HepG2 (cell line): ENCODE results near the gene NEK6. TPM values are rescaled to one million over a fixed set of nuclear protein-coding genes. Genes with fewer than 3 reads are reported as not detected.

ENCODE experiments used
- ARID2 ChIP-seq: sonication (generic); formaldehyde crosslinking; IDR thresholded peaks from 2 replicates; pipeline ENCODE4 v1.8.1; 2022; ENCODE audit warnings: mild to moderate bottlenecking, missing genetic modification reagents, borderline replicate concordance
- ARID5B ChIP-seq: IDR thresholded peaks from 2 replicates; pipeline ENCODE4 v1.4.0; 2020; ENCODE audit warnings: mild to moderate bottlenecking, missing genetic modification reagents
- CCDC6 ChIP-seq: sonication (generic); formaldehyde crosslinking; IDR thresholded peaks from 2 replicates; pipeline ENCODE4 v1.8.1; 2022; ENCODE audit warnings: mild to moderate bottlenecking, missing genetic modification reagents, moderate library complexity
- DPF2 ChIP-seq: sonication (generic); formaldehyde crosslinking; IDR thresholded peaks from 2 replicates; pipeline ENCODE4 v1.4.0; 2020; ENCODE audit warnings: mild to moderate bottlenecking, low read depth, missing genetic modification reagents, borderline replicate concordance
- FLYWCH1 ChIP-seq: sonication (generic); formaldehyde crosslinking; IDR thresholded peaks from 2 replicates; pipeline ENCODE4 v1.8.1; 2023; ENCODE audit warnings: mild to moderate bottlenecking, missing genetic modification reagents
- FOXP4 ChIP-seq: sonication (generic); formaldehyde crosslinking; IDR thresholded peaks from 2 replicates; pipeline ENCODE4 v1.4.0; 2020; ENCODE audit warnings: missing genetic modification reagents
- HNRNPLL ChIP-seq: fragments of 200-400 bp; formaldehyde crosslinking; IDR thresholded peaks from 2 replicates; pipeline ENCODE4 v1.6.1; 2017; ENCODE audit warnings: mild to moderate bottlenecking, low read depth, low read length; ENCODE audit not compliant: poor library complexity, severe bottlenecking
- ISL2 ChIP-seq: sonication (generic); formaldehyde crosslinking; IDR thresholded peaks from 2 replicates; pipeline ENCODE4 v1.5.0; 2020; ENCODE audit warnings: missing genetic modification reagents
- NCOA2 ChIP-seq: sonication (generic); formaldehyde crosslinking; IDR thresholded peaks from 2 replicates; pipeline ENCODE4 v1.8.0; 2022; ENCODE audit warnings: inconsistent platforms
- NONO ChIP-seq, 2 experiments: fragments of 450-650 bp in 1 of 2; sonication (generic) in 1 of 2; formaldehyde crosslinking in 1 of 2; IDR thresholded peaks in 1 of 2; conservative IDR thresholded peaks in 1 of 2; 2 replicates each; pipeline versions ENCODE4 v1.6.1 to v1.8.0; 2017 to 2022; ENCODE audit warnings: mild to moderate bottlenecking in 1 of 2, missing genetic modification reagents in 1 of 2, moderate library complexity in 1 of 2
- PATZ1 ChIP-seq: sonication (generic); formaldehyde crosslinking; IDR thresholded peaks from 2 replicates; pipeline ENCODE4 v1.4.0; 2020; ENCODE audit warnings: missing genetic modification reagents
- RAD21 ChIP-seq: fragments of 450-650 bp; formaldehyde crosslinking; IDR thresholded peaks from 2 replicates; pipeline ENCODE4 v1.5.0; 2020; ENCODE audit warnings: mild to moderate bottlenecking
- SOX6 ChIP-seq, 2 experiments: fragments of 450-650 bp in 1 of 2; sonication (generic) in 1 of 2; formaldehyde crosslinking in 1 of 2; IDR thresholded peaks; 2 replicates each; pipeline versions ENCODE4 v1.4.0 to v1.6.1; 2017 to 2020; ENCODE audit warnings: antibody characterized with exemption in 1 of 2, mild to moderate bottlenecking in 1 of 2, missing genetic modification reagents in 1 of 2
- SP1 ChIP-seq, 2 experiments: fragments of 450-650 bp in 1 of 2; sonication (generic) in 1 of 2; formaldehyde crosslinking in 1 of 2; IDR thresholded peaks; 2 replicates each; pipeline versions ENCODE4 v1.4.0 to v1.6.1; 2016 to 2020; ENCODE audit warnings: missing genetic modification reagents in 1 of 2
- ZC3H13 ChIP-seq: sonication (generic); formaldehyde crosslinking; IDR thresholded peaks from 2 replicates; pipeline ENCODE4 v1.8.1; 2023; ENCODE audit warnings: mild to moderate bottlenecking, missing genetic modification reagents, moderate library complexity
- ZFP36 ChIP-seq: fragments of 150-350 bp; IDR thresholded peaks from 2 replicates; pipeline ENCODE4 v1.6.1; 2018; ENCODE audit warnings: borderline replicate concordance, low read length, low read depth; ENCODE audit not compliant: partially characterized antibody
- ZFP90 ChIP-seq: sonication (generic); formaldehyde crosslinking; IDR thresholded peaks from 2 replicates; pipeline ENCODE4 v1.8.0; 2022; ENCODE audit warnings: missing genetic modification reagents, mild to moderate bottlenecking, inconsistent platforms, borderline replicate concordance
- ZNF558 ChIP-seq: sonication (generic); formaldehyde crosslinking; IDR thresholded peaks from 2 replicates; pipeline ENCODE4 v1.9.0; 2022; ENCODE audit warnings: mild to moderate bottlenecking, missing genetic modification reagents, borderline replicate concordance
- ZNF713 ChIP-seq: sonication (generic); formaldehyde crosslinking; IDR thresholded peaks from 2 replicates; pipeline ENCODE4 v1.4.0; 2020; ENCODE audit warnings: mild to moderate bottlenecking, missing genetic modification reagents
- ZNF788 ChIP-seq: sonication (generic); formaldehyde crosslinking; IDR thresholded peaks from 2 replicates; pipeline ENCODE4 v1.5.0; 2020; ENCODE audit warnings: mild to moderate bottlenecking, missing genetic modification reagents, borderline replicate concordance
- polyA plus RNA-seq, 8 experiments: library from polyadenylated mRNA; depleted of rRNA in 3 of 8; stranded (reverse) in 7 of 8; unstranded in 1 of 8; fragments of >200 nt; fragmentation: Illumina TruSeq in 4 of 8; extraction: Trizol in 4 of 8; gene quantifications; 2 replicates each; pipeline versions ENCODE4 v1.2.1 to v1.2.3, GENCODE V29; 2011 to 2016; ENCODE audit warnings: low read depth in 4 of 8, missing spikeins in 1 of 8, mixed read lengths in 1 of 8; ENCODE audit not compliant: insufficient read depth in 1 of 8
- total RNA-seq, 5 experiments: library from RNA; depleted of rRNA; stranded (reverse); fragments of >200 nt; fragmentation: Illumina TruSeq; extraction: Trizol; gene quantifications; 2 replicates each; pipeline ENCODE4 v1.2.3, GENCODE V29; 2016; ENCODE audit warnings: low read depth in 1 of 5

Gene NEK6
- total and polyA plus RNA-seq, 2 of the 13 experiments (the other 11 are each of a cell fraction or from before 2014, with no cell fraction given), result 30.4 to 119 TPM

- TF ChIP-seq NONO (IDR thresholded peaks at IDR 0.05), result no peak
- 0 out of 2 replicates have a peak, but pooled peaks have one; percentile 49 for TF ChIP-seq NONO (CRISPR knock-in tag; conservative IDR thresholded peaks at IDR 0.05)
- no peak for TF ChIP-seq FLYWCH1 (CRISPR knock-in tag)
- 0 out of 2 replicates have a peak, but pooled peaks have one; percentile 55 for TF ChIP-seq CCDC6 (CRISPR knock-in tag)
- no peak for TF ChIP-seq SOX6 (IDR thresholded peaks at IDR 0.05)
- TF ChIP-seq SOX6 (CRISPR knock-in tag; IDR thresholded peaks at IDR 0.05), result peak; percentile 46
- TF ChIP-seq NCOA2, result peak; percentile 66
- no peak for TF ChIP-seq SP1 (IDR thresholded peaks at IDR 0.05)
- no peak; the same call in 1 of the 2 replicates for TF ChIP-seq SP1 (CRISPR knock-in tag; IDR thresholded peaks at IDR 0.05)
- TF ChIP-seq ZC3H13 (CRISPR knock-in tag), result no peak
- TF ChIP-seq ARID2, result no peak; the same call in 1 of the 2 replicates
- TF ChIP-seq ZFP36, result no peak
- TF ChIP-seq ARID5B (CRISPR knock-in tag), result peak; percentile 54; the same call in 1 of the 2 replicates
- 0 out of 2 replicates have a peak, but pooled peaks have one; percentile 35 for TF ChIP-seq DPF2
- no peak for TF ChIP-seq ZFP90 (CRISPR knock-in tag)
- TF ChIP-seq PATZ1 (CRISPR knock-in tag), result peak; percentile 87
- TF ChIP-seq FOXP4 (CRISPR knock-in tag), result peak; percentile 38; the same call in 1 of the 2 replicates
- TF ChIP-seq ISL2 (CRISPR knock-in tag), result peak; percentile 42; the same call in 1 of the 2 replicates
- TF ChIP-seq HNRNPLL, result peak; percentile 44
- no peak for TF ChIP-seq ZNF713 (CRISPR knock-in tag)
- peak; percentile 76; the same call in 1 of the 2 replicates for TF ChIP-seq ZNF558 (CRISPR knock-in tag)
- TF ChIP-seq RAD21 (CRISPR knock-in tag), result no peak
- no peak; the same call in 1 of the 2 replicates for TF ChIP-seq ZNF788 (CRISPR knock-in tag)
Observed at GRCh38 chr9:124282442-124283227, 24.9 kb downstream of the NEK6 start (continued).
